B cell (primary cell): ENCODE measurements around the gene THADA. TPM values are rescaled to one million over a fixed set of nuclear protein-coding genes. Genes with fewer than 3 reads are reported as not detected.

ENCODE experiments used
- ATAC-seq: fragments of 200-7000 bp; cut with Tn5 transposase; one replicate; pipeline ENCODE4 v1.10.0; 2021; ENCODE audit warnings: low read depth, mild to moderate bottlenecking, moderate number of reproducible peaks, moderate library complexity
- CTCF ChIA-PET: fragments of 350-600 bp; sonication (Branson Sonifier 250); formaldehyde crosslinking; loops from one replicate; lab custom pipeline; 2021; ENCODE audit warnings: antibody characterized with exemption, inconsistent platforms; lab: Charles Lee
- POLR2A ChIA-PET: fragments of 350-600 bp; sonication (Branson Sonifier 250); formaldehyde crosslinking; loops from one replicate; lab custom pipeline; 2021; ENCODE audit warnings: antibody characterized with exemption; lab: Charles Lee
- DNase-seq: peaks from one replicate; pipeline ENCODE4 v3.0.0; 2013
- H2AFZ ChIP-seq: 2 replicates; pipeline ENCODE4 v1.6.1; 2012; ENCODE audit warnings: mild to moderate bottlenecking, low read depth, low read length; ENCODE audit not compliant: insufficient read depth, poor library complexity, severe bottlenecking
- H3K27ac ChIP-seq, 2 donors: 1 replicate in 1 of 2; 2 replicates in 1 of 2; pipeline ENCODE4 v1.5.1; 2012 to 2013; ENCODE audit warnings: low read length in 2 of 2, mild to moderate bottlenecking in 2 of 2, moderate library complexity in 1 of 2
- H3K27me3 ChIP-seq, 4 experiments: fragments of 200-600 bp in 1 of 4; sonication (generic) in 1 of 4; replicated peaks in 1 of 4; 1 replicate in 2 of 4; 2 replicates in 2 of 4; pipeline versions ENCODE4 v1.6.1 to v1.7.0; 2013 to 2016; ENCODE audit warnings: low read length in 3 of 4, mild to moderate bottlenecking in 2 of 4, mixed read lengths in 1 of 4, moderate library complexity in 1 of 4; ENCODE audit not compliant: insufficient read depth in 4 of 4, control insufficient read depth in 3 of 4; ENCODE audit errors: control extremely low read depth in 1 of 4
- H3K36me3 ChIP-seq, 2 experiments: replicated peaks in 1 of 2; 1 replicate in 1 of 2; 2 replicates in 1 of 2; pipeline versions ENCODE4 v1.6.1 to v1.7.1; 2013; ENCODE audit warnings: low read length in 1 of 2; ENCODE audit not compliant: insufficient read depth in 2 of 2, control insufficient read depth in 1 of 2; ENCODE audit errors: control extremely low read depth in 1 of 2, extremely low read depth in 1 of 2
- H3K4me1 ChIP-seq, 2 donors: fragments of 200-600 bp in 1 of 2; sonication (generic) in 1 of 2; 1 replicate in 1 of 2; 2 replicates in 1 of 2; pipeline versions ENCODE4 v1.5.1 to v1.6.1; 2013 to 2017; ENCODE audit warnings: low read length in 2 of 2; ENCODE audit not compliant: control insufficient read depth in 2 of 2, insufficient read depth in 2 of 2
- H3K4me2 ChIP-seq: replicated peaks from 2 replicates; pipeline ENCODE3; 2012; ENCODE audit warnings: mild to moderate bottlenecking, low read depth, low read length; ENCODE audit not compliant: poor library complexity, severe bottlenecking
- H3K4me3 ChIP-seq, 5 experiments: fragments of 200-600 bp in 1 of 5; sonication (generic) in 1 of 5; 1 replicate in 3 of 5; 2 replicates in 2 of 5; pipeline versions ENCODE4 v1.5.1 to v1.7.0; 2011 to 2016; ENCODE audit warnings: low read length in 4 of 5, mild to moderate bottlenecking in 4 of 5, low read depth in 2 of 5, control low read depth in 1 of 5, moderate library complexity in 1 of 5; ENCODE audit not compliant: insufficient read depth in 1 of 5; ENCODE audit errors: control extremely low read depth in 1 of 5, extremely low read depth in 1 of 5
- H3K79me2 ChIP-seq: fragments of 200-600 bp; sonication (generic); one replicate; pipeline ENCODE4 v1.6.0; 2016; ENCODE audit warnings: low read length; ENCODE audit not compliant: control insufficient read depth, insufficient read depth
- H3K9ac ChIP-seq: fragments of 200-600 bp; sonication (generic); 2 replicates; pipeline ENCODE4 v1.6.1; 2017; ENCODE audit warnings: mild to moderate bottlenecking, low read length, moderate library complexity
- H3K9me3 ChIP-seq, 3 donors: one replicate each; pipeline versions ENCODE4 v1.6.1 to v1.7.1; 2013; ENCODE audit warnings: low read length in 2 of 3; ENCODE audit not compliant: control insufficient read depth in 2 of 3, insufficient read depth in 1 of 3; ENCODE audit errors: control extremely low read depth in 1 of 3
- H4K20me1 ChIP-seq: 2 replicates; pipeline ENCODE4 v1.6.0; 2012; ENCODE audit warnings: mild to moderate bottlenecking, low read length; ENCODE audit not compliant: insufficient read depth, control insufficient read depth, poor library complexity, severe bottlenecking
- H3K27ac Mint-ChIP-seq: one replicate; pipeline ENCODE4 v1.8.0; 2021; ENCODE audit warnings: mixed read lengths
- H3K27me3 Mint-ChIP-seq: one replicate; pipeline ENCODE4 v1.8.0; 2021; ENCODE audit warnings: mixed read lengths
- H3K4me1 Mint-ChIP-seq: one replicate; pipeline ENCODE4 v1.8.0; 2021; ENCODE audit warnings: mixed read lengths
- H3K4me3 Mint-ChIP-seq: one replicate; pipeline ENCODE4 v1.8.0; 2021; ENCODE audit warnings: mixed read lengths
- H3K9me3 Mint-ChIP-seq: one replicate; pipeline ENCODE4 v1.8.0; 2022; ENCODE audit warnings: mixed read lengths; ENCODE audit not compliant: insufficient read depth
- EZH2 ChIP-seq: IDR thresholded peaks from 2 replicates; pipeline ENCODE4 v1.6.1; 2012; ENCODE audit warnings: borderline replicate concordance, low read depth, mild to moderate bottlenecking, moderate library complexity, low read length; ENCODE audit not compliant: insufficient read depth, poor library complexity, severe bottlenecking
- WGBS: methylation state at CpG from one replicate; pipeline ENCODE4 v1.1.5; 2013; ENCODE audit warnings: missing lambda C conversion rate; ENCODE audit not compliant: insufficient coverage; 5-methylcytosine and 5-hydroxymethylcytosine counted together
- intact Hi-C: fragments of 100-400 bp; cut with micrococcal nuclease; formaldehyde crosslinking; loops from one replicate; pipeline ENCODE4 v1.10.0; 2022
- polyA plus RNA-seq: library from polyadenylated mRNA; depleted of rRNA; stranded (reverse); fragments of >200 nt; gene quantifications from 2 replicates; pipeline ENCODE4 v1.2.3, GENCODE V29; 2012
- total RNA-seq, 2 donors: library from RNA; stranded (reverse); fragments of 120-200 nt in 1 of 2; gene quantifications; 1 replicate in 1 of 2; 2 replicates in 1 of 2; pipeline versions ENCODE4 v1.2.3 to v1.2.4, GENCODE V29; 2013 to 2022
- TF ChIP-seq, protein P1 (sequence below): fragments of 200-600 bp; IDR thresholded peaks from one replicate; pipeline ENCODE4 v1.8.0; 2022; ENCODE audit warnings: antibody characterized with exemption, mild to moderate bottlenecking

THADA gene
- total and polyA plus RNA-seq, 2 donors (not counting 1 experiment from before 2014, with no cell fraction given) = 17.6 to 48.5 TPM

- WGBS = 100% methylated on average over 6 of the region's 7 CpGs
- Mint-ChIP-seq H3K27ac (peak overlapping the region; percentile 43), H3K9me3 (no peaks in the 10 kb centered on the region), H3K27me3 (no peaks in the 10 kb centered on the region), H3K4me3 (no peak overlapping the region), H3K4me1 (peaks cover 64% of the 10 kb centered on the region)
- intact Hi-C loops = no loop called here
- CTCF ChIA-PET = interaction anchor here (1.0 to 20.9 kb wide), 4 partner anchors 9 to 279 kb away, joined by 3 to 650 read pairs (median 52); no protein-coding TSS in a partner anchor
- POLR2A ChIA-PET = no interaction called here
- Histone ChIP-seq H4K20me1 (peaks cover 1% of the 10 kb centered on the region), H3K9me3 (no peaks in the 10 kb centered on the region), H3K36me3 (peaks cover 0 to 16% of the 10 kb centered on the region in 2 experiments), H3K9ac (no peak overlapping the region), H3K79me2 (peaks cover 29% of the 10 kb centered on the region), H3K4me1 (peaks cover 39 to 66% of the 10 kb centered on the region in 2 donors), H3K27ac (peak overlapping the region in 1 of 2 donors; percentile 5), H3K4me2 (no peak overlapping the region), H3K27me3 (no peaks in the 10 kb centered on the region), H2AFZ (no peak overlapping the region), H3K4me3 (no peak overlapping the region)
- DNase-seq = peak; percentile 18
- no peak for ATAC-seq
- TF ChIP-seq EZH2 = no peak
- TF ChIP-seq, protein P1, sequence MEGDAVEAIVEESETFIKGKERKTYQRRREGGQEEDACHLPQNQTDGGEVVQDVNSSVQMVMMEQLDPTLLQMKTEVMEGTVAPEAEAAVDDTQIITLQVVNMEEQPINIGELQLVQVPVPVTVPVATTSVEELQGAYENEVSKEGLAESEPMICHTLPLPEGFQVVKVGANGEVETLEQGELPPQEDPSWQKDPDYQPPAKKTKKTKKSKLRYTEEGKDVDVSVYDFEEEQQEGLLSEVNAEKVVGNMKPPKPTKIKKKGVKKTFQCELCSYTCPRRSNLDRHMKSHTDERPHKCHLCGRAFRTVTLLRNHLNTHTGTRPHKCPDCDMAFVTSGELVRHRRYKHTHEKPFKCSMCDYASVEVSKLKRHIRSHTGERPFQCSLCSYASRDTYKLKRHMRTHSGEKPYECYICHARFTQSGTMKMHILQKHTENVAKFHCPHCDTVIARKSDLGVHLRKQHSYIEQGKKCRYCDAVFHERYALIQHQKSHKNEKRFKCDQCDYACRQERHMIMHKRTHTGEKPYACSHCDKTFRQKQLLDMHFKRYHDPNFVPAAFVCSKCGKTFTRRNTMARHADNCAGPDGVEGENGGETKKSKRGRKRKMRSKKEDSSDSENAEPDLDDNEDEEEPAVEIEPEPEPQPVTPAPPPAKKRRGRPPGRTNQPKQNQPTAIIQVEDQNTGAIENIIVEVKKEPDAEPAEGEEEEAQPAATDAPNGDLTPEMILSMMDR = no peak
Measured at GRCh38 chr2:43230951-43231827, 364.6 kb downstream of the THADA start.
